IMR-90 (cell line): ENCODE measurements around the gene SCN11A. TPM values are rescaled to one million over a fixed set of nuclear protein-coding genes. Genes with fewer than 3 reads are reported as not detected.

Experiments
- microRNA-seq, 2 experiments: library from miRNA; stranded (forward) in 1 of 2; unstranded in 1 of 2; fragments of 10-50 nt in 1 of 2; fragments of <30 nt in 1 of 2; gene quantifications in 1 of 2; microRNA quantifications in 1 of 2; one replicate each; pipeline versions ENCODE3 to v1.1.0; 2013 to 2020; ENCODE audit not compliant: insufficient read depth in 1 of 2, insufficient read length in 1 of 2, unreplicated experiment in 1 of 2
- polyA plus RNA-seq, 3 experiments: library from polyadenylated mRNA; depleted of rRNA; stranded (reverse); fragments of >200 nt; gene quantifications; 2 replicates each; pipeline ENCODE4 v1.2.3, GENCODE V29; 2012; ENCODE audit warnings: low replicate concordance in 1 of 3
- small RNA-seq, 5 experiments: library from RNA; depleted of rRNA; stranded (forward); fragments of <200 nt; gene quantifications; one replicate each; pipeline ENCODE3, GENCODE V24; 2012
- total RNA-seq: library from RNA; depleted of rRNA; stranded (reverse); fragments of >200 nt; gene quantifications from 2 replicates; pipeline ENCODE4 v1.2.3, GENCODE V29; 2012; rRNA removed

Gene SCN11A
- total and polyA plus RNA-seq, 2 of the 4 experiments (the other 2 are of a cell fraction): under 0.01 to 0.02 TPM

Small RNAs within 50 kb of the gene (microRNA-seq; reads per million reads assigned to microRNA genes)
- gene RNU6-1227P (ENCODE audit: insufficient read depth, insufficient read length): not detected

Small RNAs within 50 kb of the gene (small RNA-seq; reads per million reads assigned to genes)
- gene RNU6-1227P: 0 reads per million in 5 experiments

Other genes starting within 250 kb of the SCN11A start
- gene SCN10A, start 235.7 kb downstream of the SCN11A start, total RNA-seq: not detected in 2 replicates
- not detected in 2 replicates for gene SCN10A, start 235.7 kb downstream of the SCN11A start, polyA plus RNA-seq (2012; rRNA removed)
- 41.2 and 68.6 TPM in 2 replicates for gene WDR48, start 72 bp upstream of the SCN11A start, total RNA-seq
- gene WDR48, start 72 bp upstream of the SCN11A start, polyA plus RNA-seq (2012; rRNA removed): 10.7 and 14.4 TPM in 2 replicates
- 25.8 and 35.0 TPM in 2 replicates for gene GORASP1, start 55.7 kb upstream of the SCN11A start, total RNA-seq
- gene GORASP1, start 55.7 kb upstream of the SCN11A start, polyA plus RNA-seq (2012; rRNA removed): 56.6 and 58.9 TPM in 2 replicates
- gene TTC21A, start 55.7 kb upstream of the SCN11A start, total RNA-seq: 0.56 and 0.90 TPM in 2 replicates
- gene TTC21A, start 55.7 kb upstream of the SCN11A start, polyA plus RNA-seq (2012; rRNA removed): 1.6 and 1.8 TPM in 2 replicates
- gene CSRNP1, start 101.6 kb upstream of the SCN11A start, total RNA-seq: 22.8 TPM in 2 replicates
- 16.5 and 23.1 TPM in 2 replicates for gene CSRNP1, start 101.6 kb upstream of the SCN11A start, polyA plus RNA-seq (2012; rRNA removed)
- gene XIRP1, start 140.7 kb upstream of the SCN11A start, total RNA-seq: under 0.01 TPM in 2 replicates
- 0.03 and 0.07 TPM in 2 replicates for gene XIRP1, start 140.7 kb upstream of the SCN11A start, polyA plus RNA-seq (2012; rRNA removed)
- gene CX3CR1, start 228.1 kb upstream of the SCN11A start, total RNA-seq: not detected in 2 replicates
- gene CX3CR1, start 228.1 kb upstream of the SCN11A start, polyA plus RNA-seq (2012; rRNA removed): 0.03 TPM in 1 of 2 replicates, not detected in the other